ENCODE data around the gene SLC48A1. TPM values are rescaled to one million over a fixed set of nuclear protein-coding genes. Genes with fewer than 3 reads are reported as not detected.

The SLC48A1 gene
- polyA plus RNA-seq, 1 of the 3 experiments (the other 2 are of a cell fraction) = 7.3 TPM

- no peak overlapping the region for H3K4me2 ChIP-seq
- peaks cover 26% of the 10 kb centered on the region in 2 experiments; a peak in 3 of 4 replicates for H3K4me1 ChIP-seq (ENCODE audit: control insufficient read depth in 1 of 2, insufficient read depth in 2 of 2, low read depth in 1 of 2, low read length in 1 of 2)
- no peak overlapping the region for H3K9ac ChIP-seq
- H3F3A ChIP-seq (replicated peaks; ENCODE audit: insufficient read depth) = peaks cover 7% of the 10 kb centered on the region
- H3K9me2 ChIP-seq = no peaks in the 10 kb centered on the region
- H4K20me1 ChIP-seq (ENCODE audit: insufficient read depth) = no peaks in the 10 kb centered on the region
- H3K9me3 ChIP-seq = no peaks in the 10 kb centered on the region
- POLR2A ChIA-PET = no interaction called here
- H2AFZ ChIP-seq (ENCODE audit: low read depth) = no peak overlapping the region
- TF ChIP-seq RFX5 (IDR thresholded peaks at IDR 0.05; ENCODE audit: low read length) (no peak), ELF1 (IDR thresholded peaks at IDR 0.05) (no peak), PBX3 (IDR thresholded peaks at IDR 0.05) (no peak)
- CTCF ChIA-PET = interaction anchor here (1.9 to 25.6 kb wide), 3 partner anchors 12 to 113 kb away, joined by 8 to 458 read pairs (median 387); partner anchors contain the start of genes RPAP3 and SLC48A1
- H3K27me3 ChIP-seq (ENCODE audit: insufficient read depth) = no peaks in the 10 kb centered on the region
- peaks cover 13% of the 10 kb centered on the region for H3K79me2 ChIP-seq (ENCODE audit: insufficient read depth)
- no peak overlapping the region for H3K27ac ChIP-seq (ENCODE audit: low read depth in 2 of 2, low read length in 1 of 2)
- DNase-seq = no peak
- H3K4me3 ChIP-seq (ENCODE audit: low read depth in 2 of 2, low read length in 1 of 2) = no peak overlapping the region
- WGBS (ENCODE audit: low lambda C conversion rate) = 67% methylated on average over 6 of the region's 6 CpGs
- no peaks in the 10 kb centered on the region for H3K36me3 ChIP-seq (replicated peaks in 1 of 2; ENCODE audit: control insufficient read depth in 1 of 2, insufficient read depth in 2 of 2, low read length in 1 of 2)
Measured at GRCh38 chr12:47825173-47825639, 52.2 kb downstream of the SLC48A1 start.

- TF ChIP-seq MAX (IDR thresholded peaks at IDR 0.05; ENCODE audit: low read depth) (no peak), MEF2A (IDR thresholded peaks at IDR 0.05; ENCODE audit: borderline replicate concordance, low read depth) (no peak), RFX5 (IDR thresholded peaks at IDR 0.05; ENCODE audit: low read length) (no peak), USF1 (IDR thresholded peaks at IDR 0.05; ENCODE audit: borderline replicate concordance, low read depth) (no peak), EP300 (IDR thresholded peaks at IDR 0.05; ENCODE audit: borderline replicate concordance in 1 of 2, low read depth in 1 of 2, low read length in 1 of 2) (no peak), POLR2AphosphoS5 (IDR thresholded peaks at IDR 0.05; ENCODE audit: low read depth, low read length) (no peak), FOXJ3 (CRISPR knock-in tag; IDR thresholded peaks at IDR 0.05) (no peak), RXRA (IDR thresholded peaks at IDR 0.05; ENCODE audit: borderline replicate concordance, low read depth) (no peak), JUND (IDR thresholded peaks at IDR 0.05) (no peak), SIN3A (IDR thresholded peaks at IDR 0.05; ENCODE audit: borderline replicate concordance, low read depth, low read length) (no peak), TAF1 (IDR thresholded peaks at IDR 0.05; ENCODE audit: borderline replicate concordance, low read depth, low read length) (no peak), CHD2 (IDR thresholded peaks at IDR 0.05; ENCODE audit: low read length, partially characterized antibody) (no peak), TCF12 (IDR thresholded peaks at IDR 0.05) (no peak), RCOR1 (IDR thresholded peaks at IDR 0.05; ENCODE audit: low read length) (no peak), CTCF (IDR thresholded peaks at IDR 0.05) (no peak), YY1 (IDR thresholded peaks at IDR 0.05; ENCODE audit: low read depth) (no peak)
- Histone ChIP-seq H3K27ac (ENCODE audit: low read depth in 2 of 2, low read length in 1 of 2) (peak overlapping the region in 1 of 2 experiments; percentile 81; a peak in 2 of 4 replicates), H3K4me1 (ENCODE audit: control insufficient read depth in 1 of 2, insufficient read depth in 2 of 2, low read depth in 1 of 2, low read length in 1 of 2) (peaks cover 14% of the 10 kb centered on the region in 2 experiments; a peak in 2 of 4 replicates)
Measured at GRCh38 chr12:47828008-47828975, 55.3 kb downstream of the SLC48A1 start.

More at GRCh38 chr12:47828008-47828975, 55.3 kb downstream of the SLC48A1 start:
- Histone ChIP-seq H3K27me3 (ENCODE audit: insufficient read depth) (no peaks in the 10 kb centered on the region), H3K9me3 (no peaks in the 10 kb centered on the region), H3K36me3 (replicated peaks in 1 of 2; ENCODE audit: control insufficient read depth in 1 of 2, insufficient read depth in 2 of 2, low read length in 1 of 2) (no peaks in the 10 kb centered on the region), H3K4me3 (ENCODE audit: low read depth in 2 of 2, low read length in 1 of 2) (no peak overlapping the region), H4K20me1 (ENCODE audit: insufficient read depth) (no peaks in the 10 kb centered on the region), H3K9me2 (no peaks in the 10 kb centered on the region), H2AFZ (ENCODE audit: low read depth) (no peak overlapping the region), H3F3A (replicated peaks; ENCODE audit: insufficient read depth) (no peaks in the 10 kb centered on the region), H3K4me2 (no peak overlapping the region), H3K9ac (no peak overlapping the region), H3K79me2 (ENCODE audit: insufficient read depth) (no peaks in the 10 kb centered on the region)
- peak; percentile 79 for DNase-seq
- WGBS (ENCODE audit: low lambda C conversion rate) = 87% methylated on average over 11 of the region's 14 CpGs
- CTCF ChIA-PET = interaction anchor here (0.8 to 25.6 kb wide), 13 partner anchors 9 to 261 kb away, joined by 3 to 458 read pairs (median 4); partner anchors contain the start of genes HDAC7, RPAP3 and SLC48A1
- POLR2A ChIA-PET = interaction anchor here (0.9 to 1.3 kb wide), 3 partner anchors 8 to 92 kb away, joined by 3 to 5 read pairs (median 3); partner anchors contain the start of gene HDAC7

All from SK-N-SH (cell line).